A673 (cell line): ENCODE results near the gene ATP6V1A. TPM values are rescaled to one million over a fixed set of nuclear protein-coding genes. Genes with fewer than 3 reads are reported as not detected.

Experiments
- BruUV-seq: library from RNA; stranded (reverse); fragments of 400-500 nt; replicated peaks from 2 replicates; lab custom pipeline; 2021; lab: Mats Ljungman, UMichigan
- CTCF ChIA-PET: fragments of 300-600 bp; sonication (Branson Sonifier 250); formaldehyde crosslinking; loops from one replicate; lab custom pipeline; 2022; ENCODE audit warnings: antibody characterized with exemption; lab: Charles Lee
- POLR2A ChIA-PET: fragments of 300-600 bp; sonication (Branson Sonifier 250); formaldehyde crosslinking; loops from one replicate; lab custom pipeline; 2022; ENCODE audit warnings: antibody characterized with exemption; ENCODE audit not compliant: low non-redundant PET; lab: Charles Lee
- DNase-seq: peaks from one replicate; pipeline ENCODE4 v3.0.0-alpha.2; 2015; ENCODE audit warnings: low spot score
- H3K27ac ChIP-seq: fragments of 200-600 bp; sonication (generic); 2 replicates; pipeline ENCODE4 v1.5.1; 2016; ENCODE audit warnings: mixed run types, low read depth, mild to moderate bottlenecking, mixed read lengths, antibody characterized with exemption, low read length; ENCODE audit not compliant: poor library complexity, severe bottlenecking
- H3K27me3 ChIP-seq: fragments of 200-600 bp; sonication (generic); replicated peaks from 2 replicates; pipeline ENCODE4 v1.6.1; 2017; ENCODE audit warnings: mixed run types, low read depth, mild to moderate bottlenecking, mixed read lengths, antibody characterized with exemption, low read length; ENCODE audit not compliant: insufficient read depth, poor library complexity
- H3K36me3 ChIP-seq: fragments of 200-600 bp; sonication (generic); 2 replicates; pipeline ENCODE4 v1.6.1; 2016; ENCODE audit warnings: mixed run types, mild to moderate bottlenecking, mixed read lengths, antibody characterized with exemption, low read length; ENCODE audit not compliant: insufficient read depth, poor library complexity, severe bottlenecking
- H3K4me1 ChIP-seq: fragments of 200-600 bp; sonication (generic); 2 replicates; pipeline ENCODE4 v1.6.1; 2017; ENCODE audit warnings: mixed run types, mild to moderate bottlenecking, mixed read lengths, antibody characterized with exemption, low read length; ENCODE audit not compliant: insufficient read depth, poor library complexity, severe bottlenecking
- H3K4me3 ChIP-seq: fragments of 200-600 bp; sonication (generic); 2 replicates; pipeline ENCODE4 v1.5.1; 2016; ENCODE audit warnings: low read depth, mixed run types, mild to moderate bottlenecking, mixed read lengths, low read length; ENCODE audit not compliant: poor library complexity, severe bottlenecking
- H3K9me3 ChIP-seq: fragments of 200-600 bp; sonication (generic); 2 replicates; pipeline ENCODE4 v1.6.1; 2016; ENCODE audit warnings: mixed run types, low read depth, mild to moderate bottlenecking, mixed read lengths, antibody characterized with exemption, low read length; ENCODE audit not compliant: poor library complexity, severe bottlenecking
- CTCF ChIP-seq: fragments of 300-800, 200-600 bp; sonication (generic); conservative IDR thresholded peaks from 2 replicates; pipeline ENCODE4 v1.5.1; 2017; ENCODE audit warnings: low read depth, mild to moderate bottlenecking, antibody characterized with exemption, low read length, moderate library complexity, mixed read lengths
- EZH2 ChIP-seq: fragments of 200-600 bp; sonication (generic); IDR thresholded peaks from 2 replicates; pipeline ENCODE4 v1.6.1; 2017; ENCODE audit warnings: borderline replicate concordance, low read depth, mild to moderate bottlenecking, mixed read lengths, antibody characterized with exemption, low read length; ENCODE audit not compliant: poor library complexity, severe bottlenecking
- intact Hi-C: fragments of 100-400 bp; cut with micrococcal nuclease; formaldehyde crosslinking; loops from one replicate; pipeline ENCODE4 v1.10.0; 2022; ENCODE audit not compliant: unreplicated experiment
- total RNA-seq: library from RNA; stranded (reverse); gene quantifications from 2 replicates; pipeline ENCODE4 v1.2.3, GENCODE V29; 2021

The ATP6V1A gene
- total RNA-seq, 1 experiment from 2014 or later, result 69.4 TPM

- BruUV-seq, result no TSS peak
- TF ChIP-seq CTCF (no peak), EZH2 (no peak)
- Histone ChIP-seq H3K36me3 (no peaks in the 10 kb centered on the region), H3K27ac (peak overlapping the region; percentile 90), H3K4me1 (peaks cover 44% of the 10 kb centered on the region), H3K4me3 (peak overlapping the region; percentile 22), H3K27me3 (no peaks in the 10 kb centered on the region), H3K9me3 (no peaks in the 10 kb centered on the region)
- DNase-seq, result peak; percentile 94
- ChIA-PET CTCF (interaction anchor here (1.4 kb wide), 1 partner anchor 39 kb away, joined by 4 read pairs; no protein-coding TSS in a partner anchor), POLR2A (no interaction called here)
- intact Hi-C loops, result loop anchor here (5.0 kb wide), 1 partner anchor 37 kb away; the partner anchor contains the start of genes ATP6V1A and NAA50
Observed at GRCh38 chr3:113783980-113784379, 37.1 kb downstream of the ATP6V1A start.

- TF ChIP-seq CTCF, result no peak
- no peak for DNase-seq
- ChIA-PET CTCF (no interaction called here), POLR2A (no interaction called here)
- no TSS peak for BruUV-seq
- H3K27me3 ChIP-seq, result no peaks in the 10 kb centered on the region
- H3K4me1 ChIP-seq, result peaks cover 18% of the 10 kb centered on the region
- H3K36me3 ChIP-seq, result peaks cover 4% of the 10 kb centered on the region
- no peak overlapping the region for H3K4me3 ChIP-seq
- no peak overlapping the region for H3K27ac ChIP-seq
- intact Hi-C loops, result no loop called here
- H3K9me3 ChIP-seq, result no peaks in the 10 kb centered on the region
Observed at GRCh38 chr3:113791381-113791780, 44.5 kb downstream of the ATP6V1A start.

- BruUV-seq, result no TSS peak
- H3K27ac ChIP-seq, result no peak overlapping the region
- H3K9me3 ChIP-seq, result no peaks in the 10 kb centered on the region
- DNase-seq, result no peak
- H3K4me3 ChIP-seq, result no peak overlapping the region
- CTCF ChIA-PET, result no interaction called here
- no peaks in the 10 kb centered on the region for H3K27me3 ChIP-seq
- TF ChIP-seq CTCF (no peak), EZH2 (no peak)
- POLR2A ChIA-PET, result no interaction called here
- no peaks in the 10 kb centered on the region for H3K4me1 ChIP-seq
- peaks cover 18% of the 10 kb centered on the region for H3K36me3 ChIP-seq
- intact Hi-C loops, result no loop called here
Observed at GRCh38 chr3:113794526-113794925, 47.7 kb downstream of the ATP6V1A start.
